NCI-H1436 treated with DMSO at 0.1 percent for 48 hours (cell line): Measurements from ENCODE around the gene SPEG.

Source experiments
- DNase-seq: peaks from one replicate; lab custom pipeline; 2025; lab: John Stamatoyannopoulos, UW

SPEG gene

DNA sequence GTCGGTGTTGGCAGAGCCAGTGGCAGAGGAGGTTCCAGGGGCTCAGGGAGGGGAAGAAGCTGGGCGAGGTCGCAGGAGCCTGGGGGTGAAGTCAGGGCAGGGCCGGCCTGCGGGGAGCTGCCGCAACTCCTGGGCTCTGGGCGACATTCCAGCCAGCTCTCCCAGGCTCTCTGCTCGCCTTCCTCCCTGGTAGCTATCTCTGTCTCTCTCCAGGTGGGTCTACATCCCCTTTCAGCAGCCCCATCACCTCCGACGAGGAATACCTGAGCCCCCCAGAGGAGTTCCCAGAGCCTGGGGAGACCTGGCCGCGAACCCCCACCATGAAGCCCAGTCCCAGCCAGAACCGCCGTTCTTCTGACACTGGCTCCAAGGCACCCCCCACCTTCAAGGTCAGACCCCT is 27.0 kb downstream of the SPEG start:
- no peak for DNase-seq

DNA sequence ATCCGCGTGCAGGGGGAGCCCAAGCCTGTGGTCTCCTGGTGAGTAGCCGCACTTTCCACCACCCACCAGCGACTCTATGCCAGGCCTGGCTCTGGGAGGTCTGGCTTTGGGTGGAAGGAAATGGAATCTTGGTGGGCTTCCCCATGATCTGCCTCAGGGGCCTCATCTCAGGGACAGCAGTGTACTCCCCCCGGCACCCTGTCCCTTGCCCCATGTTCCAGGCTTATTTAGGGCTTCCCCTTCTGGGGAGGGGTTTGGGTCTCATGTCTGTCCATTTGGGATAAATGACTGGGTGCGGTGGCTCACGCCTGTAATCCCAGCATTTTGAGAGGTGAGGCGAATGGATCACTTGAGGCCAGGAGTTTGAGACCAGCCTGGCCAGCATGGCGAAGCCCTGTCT is 27.7 kb downstream of the SPEG start:
- no peak for DNase-seq

DNA sequence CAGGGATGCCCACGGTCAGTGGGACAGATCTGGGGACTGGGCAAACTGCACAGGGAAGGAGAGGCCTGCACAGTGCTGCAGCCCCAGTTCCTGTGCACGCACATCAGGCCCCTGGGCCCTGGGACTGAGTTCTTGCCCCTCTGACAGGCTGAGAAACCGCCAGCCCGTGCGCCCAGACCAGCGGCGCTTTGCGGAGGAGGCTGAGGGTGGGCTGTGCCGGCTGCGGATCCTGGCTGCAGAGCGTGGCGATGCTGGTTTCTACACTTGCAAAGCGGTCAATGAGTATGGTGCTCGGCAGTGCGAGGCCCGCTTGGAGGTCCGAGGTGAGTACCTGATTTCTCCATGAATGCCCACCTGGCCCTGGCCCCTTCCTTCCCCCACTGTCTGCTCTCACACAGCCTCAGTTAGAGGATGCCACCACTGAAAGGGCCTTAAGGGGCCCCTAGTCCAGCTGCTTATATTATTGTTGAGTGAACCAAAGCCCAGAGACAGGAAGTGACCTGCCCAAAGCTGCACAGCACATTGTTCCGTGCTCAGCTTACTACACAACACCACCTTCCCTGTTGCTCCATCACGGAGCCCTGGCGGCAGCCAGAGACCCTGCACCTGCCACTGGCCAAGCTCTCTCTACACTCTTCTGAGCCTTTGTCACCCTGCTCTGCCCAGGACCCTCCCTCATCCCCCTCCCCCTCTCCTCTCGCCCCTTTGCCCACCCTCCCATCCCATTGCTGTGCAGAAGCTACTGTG is 29.8 kb downstream of the SPEG start:
- DNase-seq, result no peak

DNA sequence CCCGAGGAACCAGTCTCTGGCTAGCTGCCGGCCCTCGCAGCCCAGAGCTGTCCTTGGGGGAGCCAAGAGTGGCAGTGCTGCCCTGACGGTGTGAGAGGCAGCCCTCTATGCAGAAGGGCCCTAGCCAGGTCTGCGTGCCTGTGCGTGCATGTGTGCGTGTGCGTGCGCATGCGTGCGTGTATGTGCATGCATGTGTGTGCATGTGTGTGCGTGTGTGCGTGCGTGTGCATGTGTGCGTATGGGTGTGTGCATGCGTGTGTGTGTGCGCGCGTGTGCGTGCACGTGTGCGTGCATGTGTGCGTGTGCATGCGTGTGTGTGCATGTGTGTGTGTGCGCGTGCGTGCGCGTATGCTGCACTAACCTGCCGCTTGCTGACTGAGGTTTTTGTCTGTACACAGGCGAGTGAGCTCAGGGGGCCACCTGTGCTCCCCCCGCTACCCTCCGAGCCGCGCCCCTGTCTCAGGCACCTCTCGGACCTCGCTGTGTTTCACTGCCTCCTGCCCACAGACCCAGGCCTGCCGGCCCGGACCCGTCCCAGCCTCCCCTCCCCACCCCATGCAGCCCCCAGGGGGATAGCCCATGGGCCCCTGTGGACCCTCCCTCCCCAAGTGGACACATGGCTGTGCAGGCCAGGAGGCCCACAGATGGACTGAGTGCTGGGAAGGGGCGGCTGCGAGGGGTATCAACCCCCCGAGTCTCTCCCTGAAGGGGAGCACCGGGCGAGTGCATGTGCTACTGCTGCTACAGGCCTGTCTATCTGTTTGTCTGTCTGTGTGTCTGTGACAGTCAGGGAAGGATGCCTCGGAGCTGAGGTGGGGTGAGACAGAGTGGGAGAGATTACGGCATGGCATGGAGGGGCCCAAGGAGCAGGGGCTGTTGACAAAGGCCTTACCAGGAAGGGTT is 31.3 kb downstream of the SPEG start:
- DNase-seq, result no peak

DNA sequence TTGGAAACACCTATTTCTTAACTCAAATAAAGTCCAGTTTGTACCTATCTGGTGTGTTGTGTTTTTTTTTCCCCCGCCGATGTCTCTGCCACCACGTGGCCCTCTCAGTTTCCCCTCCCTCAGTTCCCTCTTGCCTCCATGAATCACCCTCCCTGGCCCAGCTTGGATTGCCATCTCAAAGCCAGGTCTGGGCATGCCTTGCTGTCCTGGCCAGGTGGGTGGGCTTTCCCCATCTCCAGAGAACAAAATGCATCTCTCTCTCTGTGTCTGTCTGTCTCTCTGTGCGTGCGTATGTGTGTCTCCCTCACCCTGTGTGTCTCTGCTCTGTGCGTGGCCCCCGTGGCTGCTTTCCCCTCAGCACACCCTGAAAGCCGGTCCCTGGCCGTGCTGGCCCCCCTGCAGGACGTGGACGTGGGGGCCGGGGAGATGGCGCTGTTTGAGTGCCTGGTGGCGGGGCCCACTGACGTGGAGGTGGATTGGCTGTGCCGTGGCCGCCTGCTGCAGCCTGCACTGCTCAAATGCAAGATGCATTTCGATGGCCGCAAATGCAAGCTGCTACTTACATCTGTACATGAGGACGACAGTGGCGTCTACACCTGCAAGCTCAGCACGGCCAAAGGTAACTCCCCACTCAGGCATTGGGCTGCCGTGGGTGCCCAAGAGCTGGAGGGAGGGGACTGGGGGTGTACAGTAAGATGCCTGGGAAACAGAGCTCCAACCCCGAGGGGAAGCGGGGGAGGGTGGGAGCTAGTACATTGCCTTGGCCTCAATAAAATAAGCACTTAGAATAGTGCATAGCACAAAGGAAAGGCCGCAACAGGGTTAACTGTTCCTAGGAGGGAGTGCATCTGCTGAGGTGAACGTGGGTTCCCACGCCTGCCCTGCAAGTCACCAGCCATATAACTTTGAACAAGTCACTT is 32.4 kb downstream of the SPEG start:
- DNase-seq, result no peak

DNA sequence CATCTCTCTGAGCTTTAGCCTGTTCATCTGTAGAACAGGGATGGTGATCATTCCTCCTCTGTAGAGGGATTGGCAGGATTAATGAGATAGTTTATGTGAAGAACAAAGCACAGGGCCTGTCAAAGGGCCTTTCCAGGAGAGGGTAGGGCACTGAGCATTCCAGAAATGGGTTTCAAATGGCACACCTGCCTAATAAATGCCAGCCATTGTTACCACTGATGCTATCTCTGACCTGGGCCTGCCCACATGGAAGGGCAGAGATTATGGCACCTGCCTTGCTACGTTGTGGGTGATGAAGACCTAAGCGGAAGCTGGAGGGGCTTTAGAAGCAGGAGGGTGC is 33.1 kb downstream of the SPEG start:
- DNase-seq, result no peak

DNA sequence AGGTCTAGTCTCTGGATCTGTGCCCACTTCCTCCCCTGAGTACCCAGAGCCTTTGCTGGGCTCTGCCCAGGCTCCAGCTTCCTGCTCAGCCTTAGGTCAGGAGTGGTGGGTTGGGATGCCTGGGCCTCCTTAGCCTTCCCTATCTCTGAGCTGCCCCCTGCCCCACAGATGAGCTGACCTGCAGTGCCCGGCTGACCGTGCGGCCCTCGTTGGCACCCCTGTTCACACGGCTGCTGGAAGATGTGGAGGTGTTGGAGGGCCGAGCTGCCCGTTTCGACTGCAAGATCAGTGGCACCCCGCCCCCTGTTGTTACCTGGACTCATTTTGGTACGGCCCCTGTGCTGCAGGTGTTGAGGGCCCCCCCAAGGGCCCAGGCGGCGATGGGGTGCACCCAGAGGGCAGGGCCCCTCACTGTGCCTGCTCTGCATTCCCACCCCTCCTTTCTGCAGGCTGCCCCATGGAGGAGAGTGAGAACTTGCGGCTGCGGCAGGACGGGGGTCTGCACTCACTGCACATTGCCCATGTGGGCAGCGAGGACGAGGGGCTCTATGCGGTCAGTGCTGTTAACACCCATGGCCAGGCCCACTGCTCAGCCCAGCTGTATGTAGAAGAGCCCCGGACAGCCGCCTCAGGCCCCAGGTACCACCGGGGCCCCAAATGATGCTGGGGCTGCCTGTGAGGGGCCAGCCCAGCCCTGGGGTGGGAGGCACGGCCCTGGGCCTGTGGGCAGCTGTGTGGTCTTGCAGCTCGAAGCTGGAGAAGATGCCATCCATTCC is 34.0 kb downstream of the SPEG start:
- DNase-seq, result no peak

DNA sequence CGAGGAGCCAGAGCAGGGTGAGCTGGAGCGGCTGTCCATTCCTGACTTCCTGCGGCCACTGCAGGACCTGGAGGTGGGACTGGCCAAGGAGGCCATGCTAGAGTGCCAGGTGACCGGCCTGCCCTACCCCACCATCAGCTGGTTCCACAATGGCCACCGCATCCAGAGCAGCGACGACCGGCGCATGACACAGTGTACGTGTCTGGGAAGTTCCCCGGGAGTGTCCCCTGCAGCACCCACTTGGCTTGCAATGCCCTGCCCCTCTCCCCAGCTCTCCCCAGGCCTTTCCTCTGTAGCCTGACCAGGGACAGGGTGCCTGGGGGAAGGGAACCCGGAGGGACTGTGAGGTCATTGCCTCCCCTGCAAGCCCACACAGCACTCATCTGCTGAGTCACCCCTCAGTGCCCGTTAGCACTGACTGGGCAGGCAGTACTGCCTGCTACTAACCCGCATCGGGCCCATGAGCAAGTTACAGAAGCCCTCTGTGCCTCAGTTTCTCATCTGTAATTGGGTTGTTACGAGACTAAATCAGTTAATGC is 34.6 kb downstream of the SPEG start:
- DNase-seq, result no peak

DNA sequence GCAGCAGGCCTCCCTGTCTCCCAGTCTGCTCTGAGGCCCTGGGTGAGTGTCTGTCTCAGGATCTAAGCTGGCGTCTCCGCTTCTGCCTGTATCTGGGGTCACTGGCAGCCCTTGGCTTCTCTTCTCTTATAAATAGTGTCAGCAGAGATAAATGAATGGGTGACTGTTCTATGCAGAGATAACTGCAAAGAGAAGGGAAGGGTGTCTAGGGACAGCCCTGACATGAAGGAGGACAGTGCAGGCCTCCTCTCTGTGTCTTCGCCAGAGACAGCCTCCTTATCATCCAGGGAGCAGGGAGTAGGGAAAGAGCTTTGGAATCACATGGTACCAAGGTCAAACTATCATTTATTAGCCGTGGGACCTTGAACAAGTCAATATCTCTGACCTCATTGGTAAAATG is 35.8 kb downstream of the SPEG start:
- DNase-seq, result no peak

DNA sequence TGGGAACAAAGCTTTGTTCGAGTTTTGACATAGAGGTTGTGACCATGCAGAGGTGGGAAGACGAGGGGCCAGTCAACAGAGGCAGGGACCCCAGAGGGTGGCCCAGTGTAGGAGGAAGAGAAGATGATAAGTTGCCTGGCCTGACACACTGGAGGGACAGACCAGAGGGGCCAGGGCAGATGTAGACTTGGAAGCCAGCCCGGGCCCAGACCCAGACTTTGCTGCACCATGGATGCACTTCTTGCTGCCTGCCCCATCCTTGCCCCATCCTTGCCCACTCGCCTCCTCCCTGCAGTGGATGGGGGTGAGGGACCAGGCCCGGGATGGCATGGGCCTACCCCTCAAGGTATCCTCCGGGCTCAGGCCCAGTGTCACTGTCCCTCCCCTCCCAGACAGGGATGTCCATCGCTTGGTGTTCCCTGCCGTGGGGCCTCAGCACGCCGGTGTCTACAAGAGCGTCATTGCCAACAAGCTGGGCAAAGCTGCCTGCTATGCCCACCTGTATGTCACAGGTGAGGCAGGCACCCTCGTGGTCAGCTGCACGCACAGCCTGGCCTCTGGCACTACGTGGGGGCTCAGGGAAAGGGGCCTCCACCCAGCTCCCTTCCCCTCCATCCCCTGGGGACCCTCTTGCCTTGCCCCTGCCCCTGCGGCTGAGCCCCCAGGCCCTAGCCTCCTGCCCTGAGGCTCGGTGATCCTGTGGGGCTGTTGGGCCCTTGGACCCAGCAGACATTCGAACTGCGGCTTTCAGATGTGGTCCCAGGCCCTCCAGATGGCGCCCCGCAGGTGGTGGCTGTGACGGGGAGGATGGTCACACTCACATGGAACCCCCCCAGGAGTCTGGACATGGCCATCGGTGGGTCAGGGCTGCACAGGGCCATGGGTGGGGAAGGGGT is 37.1 kb downstream of the SPEG start:
- no peak for DNase-seq

DNA sequence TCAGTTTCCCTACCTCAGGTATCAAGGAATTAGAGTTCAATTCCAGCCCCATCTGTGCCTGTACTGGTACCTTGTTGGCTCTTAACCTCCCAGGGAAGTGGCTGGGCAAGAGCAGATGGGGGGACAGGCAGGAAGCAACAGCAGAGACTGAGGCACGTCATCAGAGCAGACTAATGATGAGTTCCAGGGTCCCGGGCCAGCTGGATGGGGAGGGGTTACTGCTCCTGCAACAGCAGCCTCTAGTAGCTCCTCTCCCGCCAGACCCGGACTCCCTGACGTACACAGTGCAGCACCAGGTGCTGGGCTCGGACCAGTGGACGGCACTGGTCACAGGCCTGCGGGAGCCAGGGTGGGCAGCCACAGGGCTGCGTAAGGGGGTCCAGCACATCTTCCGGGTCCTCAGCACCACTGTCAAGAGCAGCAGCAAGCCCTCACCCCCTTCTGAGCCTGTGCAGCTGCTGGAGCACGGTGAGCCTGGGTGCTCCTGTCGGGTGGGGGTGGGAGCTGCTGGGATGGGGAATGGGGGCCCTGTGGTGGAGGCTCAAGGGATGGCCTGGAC is 38.1 kb downstream of the SPEG start:
- DNase-seq, result no peak

DNA sequence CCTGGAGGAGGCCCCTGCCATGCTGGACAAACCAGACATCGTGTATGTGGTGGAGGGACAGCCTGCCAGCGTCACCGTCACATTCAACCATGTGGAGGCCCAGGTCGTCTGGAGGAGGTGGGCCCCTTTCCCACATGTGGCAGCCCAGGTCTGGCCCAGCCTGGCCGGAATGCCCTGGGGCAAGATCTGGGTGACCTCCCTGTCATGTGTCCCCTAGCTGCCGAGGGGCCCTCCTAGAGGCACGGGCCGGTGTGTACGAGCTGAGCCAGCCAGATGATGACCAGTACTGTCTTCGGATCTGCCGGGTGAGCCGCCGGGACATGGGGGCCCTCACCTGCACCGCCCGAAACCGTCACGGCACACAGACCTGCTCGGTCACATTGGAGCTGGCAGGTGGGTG is 38.9 kb downstream of the SPEG start:
- DNase-seq, result no peak

DNA sequence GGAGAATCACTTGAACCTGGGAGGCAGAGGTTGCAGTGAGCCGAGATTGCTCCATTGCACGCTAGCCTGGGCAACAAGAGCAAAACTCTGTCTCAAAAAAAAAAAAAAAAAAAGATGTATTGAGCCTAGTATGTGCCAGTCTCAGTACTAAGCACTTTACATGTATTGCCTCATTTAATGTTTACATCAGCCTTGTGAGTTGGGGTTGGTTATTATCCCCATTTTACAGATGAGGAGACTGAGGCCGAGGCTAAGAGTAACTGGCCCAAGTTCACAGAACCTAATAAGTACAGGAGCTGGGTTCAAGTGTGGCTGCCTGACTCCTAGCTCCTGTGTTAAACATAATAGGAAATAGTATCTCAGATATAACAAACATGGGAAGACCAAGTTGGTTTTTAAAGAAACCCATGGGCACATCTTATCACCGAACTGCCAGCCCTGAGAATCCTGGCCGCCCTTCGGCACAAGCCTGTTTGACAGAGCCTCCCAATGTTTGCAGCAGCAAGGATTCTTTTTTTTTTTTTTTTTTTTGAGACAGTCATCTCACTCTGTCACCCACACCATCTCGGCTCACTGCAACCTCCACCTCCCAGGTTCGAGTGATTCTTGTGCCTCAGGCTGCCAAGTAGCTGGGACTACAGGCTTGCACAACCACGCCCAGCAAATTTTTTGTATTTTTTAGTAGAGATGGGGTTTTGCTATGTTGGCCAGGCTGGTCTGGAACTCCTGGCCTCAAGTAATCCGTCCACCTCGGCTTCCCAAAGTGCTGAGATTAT is 39.8 kb downstream of the SPEG start:
- no peak for DNase-seq

DNA sequence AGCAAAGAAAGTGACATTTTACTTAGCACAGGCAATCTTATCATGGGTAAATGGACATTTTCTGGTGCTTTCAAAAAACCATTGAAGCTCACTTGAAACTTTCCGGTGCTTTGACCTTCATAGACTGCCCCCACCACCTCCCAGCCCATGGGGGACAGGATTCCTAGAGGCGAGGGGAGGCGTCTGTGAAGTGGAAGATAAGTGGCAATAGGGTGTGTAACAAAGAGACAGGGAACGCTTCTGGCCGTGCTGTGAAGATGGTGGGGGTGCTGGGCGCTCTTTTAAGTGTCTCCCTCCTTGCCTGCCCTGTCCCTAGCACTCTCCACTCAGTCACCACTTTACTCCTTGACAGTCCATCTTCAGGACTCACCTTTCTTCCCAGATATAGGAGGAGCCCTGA is 40.6 kb downstream of the SPEG start:
- DNase-seq, result no peak

DNA sequence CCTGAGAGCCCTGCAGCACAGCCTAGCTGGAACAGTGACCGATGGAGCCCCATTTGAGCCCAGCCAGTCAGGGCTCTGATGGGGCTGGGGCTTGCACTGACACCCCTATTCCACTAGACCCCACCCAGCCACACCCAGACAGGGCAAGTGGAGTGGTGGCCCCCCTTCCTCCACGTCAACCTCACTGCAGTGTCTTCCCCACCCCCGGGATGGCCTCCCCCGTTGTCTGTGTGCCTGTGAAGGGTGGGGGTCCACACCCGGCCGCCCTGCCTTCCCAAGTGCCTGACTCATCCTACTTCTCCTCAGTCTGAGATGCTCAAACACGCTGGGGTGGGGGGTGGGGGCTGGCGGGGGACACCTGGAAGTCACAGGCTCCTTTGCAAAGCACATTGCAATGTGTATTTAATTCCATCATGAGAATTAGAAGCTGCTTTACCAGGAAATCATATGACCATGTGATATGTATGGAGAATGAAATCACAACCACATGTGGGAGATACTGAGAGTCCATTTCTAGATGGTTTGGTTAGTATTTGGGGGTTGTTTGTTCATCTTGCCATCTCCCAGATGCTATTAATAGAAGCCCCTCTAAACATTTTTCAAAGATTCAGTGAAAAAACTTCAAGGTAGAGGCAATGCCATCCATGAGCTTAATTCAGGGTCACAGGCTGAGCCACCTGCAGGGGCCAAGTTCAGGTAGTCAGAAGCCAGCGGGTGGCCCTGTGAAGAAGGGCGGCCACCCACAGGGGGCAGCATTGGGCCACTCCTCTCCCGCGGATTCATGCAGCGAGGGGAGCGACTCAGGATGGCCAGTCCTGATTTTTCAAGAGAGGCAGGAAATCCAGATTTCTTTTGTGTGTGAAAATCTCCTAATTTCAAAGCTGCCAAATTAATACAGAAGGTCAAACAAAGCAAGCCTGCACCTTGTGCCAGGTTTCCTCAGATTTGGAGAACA is 41.3 kb downstream of the SPEG start:
- no peak for DNase-seq

DNA sequence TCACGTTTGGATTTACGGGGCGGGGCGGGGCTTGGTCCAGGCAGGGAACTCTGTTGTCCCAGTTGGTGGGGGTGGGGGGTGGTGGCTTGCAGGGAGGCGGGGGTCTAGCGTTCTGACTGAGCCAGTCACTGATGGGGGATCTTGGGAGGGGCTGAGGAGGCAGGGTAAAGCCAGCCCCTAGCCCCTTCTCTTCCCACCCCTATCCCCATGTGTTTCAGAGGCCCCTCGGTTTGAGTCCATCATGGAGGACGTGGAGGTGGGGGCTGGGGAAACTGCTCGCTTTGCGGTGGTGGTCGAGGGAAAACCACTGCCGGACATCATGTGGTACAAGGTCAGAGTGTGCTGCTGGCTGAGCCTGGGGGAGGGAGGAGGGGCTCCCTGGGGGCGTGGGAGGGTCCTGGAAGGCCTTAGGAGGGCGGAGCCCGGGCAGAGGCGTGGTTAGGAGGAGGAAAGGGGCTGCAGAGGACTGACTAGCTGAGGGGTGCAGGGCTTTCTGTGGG is 42.1 kb downstream of the SPEG start:
- DNase-seq, result no peak

DNA sequence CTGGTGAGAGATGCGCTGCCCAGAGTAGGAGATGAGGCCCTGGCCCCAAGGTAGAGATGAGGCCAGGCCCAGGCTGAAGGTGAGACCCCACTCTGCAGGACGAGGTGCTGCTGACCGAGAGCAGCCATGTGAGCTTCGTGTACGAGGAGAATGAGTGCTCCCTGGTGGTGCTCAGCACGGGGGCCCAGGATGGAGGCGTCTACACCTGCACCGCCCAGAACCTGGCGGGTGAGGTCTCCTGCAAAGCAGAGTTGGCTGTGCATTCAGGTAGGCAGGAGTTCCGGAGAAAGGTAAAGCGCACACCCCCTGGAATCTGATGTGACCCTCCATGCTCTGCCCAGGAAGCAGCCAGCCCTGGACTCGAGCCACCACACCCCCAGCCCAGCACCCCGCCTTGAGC is 42.5 kb downstream of the SPEG start:
- no peak for DNase-seq

DNA sequence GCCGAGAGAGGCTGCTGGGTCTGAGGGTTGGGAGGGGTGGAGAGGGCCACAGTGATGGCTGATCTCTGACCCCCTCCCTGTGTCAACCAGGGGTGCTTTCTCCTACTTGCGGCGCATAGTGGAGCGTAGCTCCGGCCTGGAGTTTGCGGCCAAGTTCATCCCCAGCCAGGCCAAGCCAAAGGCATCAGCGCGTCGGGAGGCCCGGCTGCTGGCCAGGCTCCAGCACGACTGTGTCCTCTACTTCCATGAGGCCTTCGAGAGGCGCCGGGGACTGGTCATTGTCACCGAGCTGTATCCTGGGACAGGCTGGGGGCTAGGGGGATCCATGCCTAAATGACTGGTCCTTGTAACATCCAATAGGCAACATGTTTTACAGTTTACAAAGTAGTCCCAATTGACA is 43.2 kb downstream of the SPEG start:
- DNase-seq, result no peak
